Muscle of leg (tissue), 16 donors: ENCODE results near the gene KIF3B. TPM values are rescaled to one million over a fixed set of nuclear protein-coding genes. Genes with fewer than 3 reads are reported as not detected.
A peak's percentile ranks its signal among the peaks of the same experiment; 100 is the strongest.

Experiments used
- DNase-seq: peaks from one replicate; pipeline ENCODE4 v3.0.0; 2013
- H3K27ac ChIP-seq: one replicate; pipeline ENCODE4 v1.5.1; 2013; ENCODE audit warnings: mild to moderate bottlenecking, low read length, control low read depth
- H3K27me3 ChIP-seq: one replicate; pipeline ENCODE4 v1.6.1; 2013; ENCODE audit warnings: low read length; ENCODE audit not compliant: control insufficient read depth, insufficient read depth
- H3K36me3 ChIP-seq: one replicate; pipeline ENCODE4 v1.6.1; 2013; ENCODE audit warnings: low read length; ENCODE audit not compliant: control insufficient read depth, insufficient read depth
- H3K4me1 ChIP-seq: one replicate; pipeline ENCODE4 v1.6.1; 2013; ENCODE audit warnings: low read length; ENCODE audit not compliant: control insufficient read depth, insufficient read depth
- H3K4me3 ChIP-seq: one replicate; pipeline ENCODE4 v1.5.1; 2013; ENCODE audit warnings: low read length, control low read depth
- H3K9me3 ChIP-seq: replicated peaks from 2 replicates; pipeline ENCODE4 v1.6.1; 2013; ENCODE audit warnings: low read depth, low read length; ENCODE audit not compliant: control insufficient read depth
- WGBS: methylation state at CpG from one replicate; pipeline ENCODE4 v1.1.5; 2013; ENCODE audit warnings: missing lambda C conversion rate; ENCODE audit not compliant: insufficient coverage; 5-methylcytosine and 5-hydroxymethylcytosine counted together
- long read RNA-seq, 11 donors: transcript quantifications; one replicate each; lab custom pipeline, GENCODE V29; 2026
- polyA plus RNA-seq, 8 donors: library from polyadenylated mRNA; unstranded; fragments of 120-200 nt; gene quantifications; one replicate each; pipeline versions ENCODE4 v1.2.1 to v1.2.3, GENCODE V29; 2013; ENCODE audit warnings: inconsistent platforms in 1 of 8, low replicate concordance in 1 of 8; ENCODE audit not compliant: insufficient read length in 8 of 8, insufficient read depth in 1 of 8
- total RNA-seq: library from RNA; stranded (reverse); fragments of 120-200 nt; gene quantifications from one replicate; pipeline ENCODE4 v1.2.4, GENCODE V29; 2013

KIF3B gene
- total RNA-seq, result 12.8 TPM
- polyA plus RNA-seq, result 10 to 100 TPM in 7 of 8 donors, 1 to 10 TPM in 1; 9.2 to 20.4 (median 12.7) TPM
- long read RNA-seq, donor 1, result 0 reads
- long read RNA-seq, donor 2, result 0 reads
- long read RNA-seq, donor 3, result 0 reads
- long read RNA-seq, donor 4, result 0 reads
- long read RNA-seq, donor 5, full-length matches to known transcripts, result 2 of 23 reads
- long read RNA-seq, donor 5, partial matches to known transcripts, result 21 of 23 reads
- long read RNA-seq, donor 5, other reads (novel, unspliced or antisense), result 0 of 23 reads
- long read RNA-seq, donor 6, full-length matches to known transcripts, result 1 of 6 reads
- long read RNA-seq, donor 6, partial matches to known transcripts, result 5 of 6 reads
- long read RNA-seq, donor 6, other reads (novel, unspliced or antisense), result 0 of 6 reads
- long read RNA-seq, donor 7, partial matches to known transcripts, result 11 of 11 reads
- long read RNA-seq, donor 7, other reads (novel, unspliced or antisense), result 0 of 11 reads
- long read RNA-seq, donor 8, full-length matches to known transcripts, result 1 of 1 reads
- long read RNA-seq, donor 8, partial matches to known transcripts, result 0 of 1 reads
- long read RNA-seq, donor 8, other reads (novel, unspliced or antisense), result 0 of 1 reads
- long read RNA-seq, donor 9, result 0 reads
- long read RNA-seq, donor 10, result 0 reads
- long read RNA-seq, donor 11, result 0 reads

- H3K27me3 ChIP-seq, result no peaks in the 10 kb centered on the region
- no peaks in the 10 kb centered on the region for H3K36me3 ChIP-seq
- peak within 1 kb of the TSS; percentile 42 for H3K27ac ChIP-seq
- H3K4me3 ChIP-seq, result peak within 1 kb of the TSS; percentile 76
- 3% methylated on average over 52 of the region's 62 CpGs for WGBS
- H3K9me3 ChIP-seq, result no peaks in the 10 kb centered on the region
- peaks cover 20% of the 10 kb centered on the region for H3K4me1 ChIP-seq
- peak; percentile 96 for DNase-seq
These were observed at the start of gene KIF3B for GRCh38 chr20:32277361-32278198. KIF3B (plus strand) TSS chr20:32277651; CDS start chr20:32309778, 32,127 bp downstream.

DNA sequence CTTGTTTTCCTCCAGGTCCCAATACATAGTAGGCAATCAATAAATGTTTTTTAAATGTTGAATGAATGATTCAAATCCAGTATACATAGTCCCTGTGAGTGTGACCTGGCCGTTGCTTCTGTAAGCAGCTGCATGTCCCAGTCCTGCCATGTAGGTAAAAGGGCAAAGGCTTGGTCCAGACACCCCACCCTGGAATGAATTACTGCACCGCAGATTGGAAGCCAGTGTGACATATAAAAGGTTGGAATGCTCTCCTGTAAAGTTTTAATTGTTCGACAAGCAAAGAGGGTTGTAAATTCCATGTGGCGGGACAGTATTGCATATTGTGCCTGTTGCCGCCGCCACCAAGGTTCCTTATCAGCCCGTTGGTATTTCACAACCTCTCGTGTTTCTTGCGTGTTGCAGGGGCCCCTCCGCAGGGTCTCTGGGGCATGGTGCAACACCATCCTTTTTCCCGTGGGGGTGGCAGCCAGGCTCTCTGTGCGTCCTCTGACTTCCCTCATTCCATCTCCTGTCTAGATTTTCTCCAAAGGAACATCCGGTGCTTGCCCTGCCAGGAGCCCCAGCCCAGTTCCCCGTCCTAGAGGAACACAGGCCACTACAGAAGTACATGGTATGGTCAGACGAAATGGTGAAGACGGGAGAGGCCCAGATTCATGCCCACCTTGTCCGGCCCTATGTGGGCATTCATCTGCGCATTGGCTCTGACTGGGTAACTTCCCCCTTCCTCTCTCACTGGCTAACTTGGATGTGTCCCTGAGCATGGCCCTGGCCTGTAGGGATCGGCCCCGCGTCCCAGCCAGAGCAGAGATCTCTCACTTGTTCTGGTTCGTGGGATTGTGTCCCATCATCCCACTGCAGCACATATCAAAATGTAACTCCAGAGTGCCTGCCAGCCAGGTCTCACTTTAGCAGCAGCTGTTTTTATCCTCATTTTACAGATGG lies 49.4 kb upstream of the KIF3B start:
- Histone ChIP-seq H3K27me3 (no peaks in the 10 kb centered on the region), H3K36me3 (peaks cover 64% of the 10 kb centered on the region), H3K4me3 (no peak overlapping the region), H3K9me3 (no peaks in the 10 kb centered on the region), H3K27ac (no peak overlapping the region), H3K4me1 (no peaks in the 10 kb centered on the region)
- no peak for DNase-seq
- 87% methylated on average over 17 of the region's 22 CpGs for WGBS

- no peaks in the 10 kb centered on the region for H3K4me1 ChIP-seq
These were observed 48.2 kb upstream of the KIF3B start for GRCh38 chr20:32229251-32229747.

DNA sequence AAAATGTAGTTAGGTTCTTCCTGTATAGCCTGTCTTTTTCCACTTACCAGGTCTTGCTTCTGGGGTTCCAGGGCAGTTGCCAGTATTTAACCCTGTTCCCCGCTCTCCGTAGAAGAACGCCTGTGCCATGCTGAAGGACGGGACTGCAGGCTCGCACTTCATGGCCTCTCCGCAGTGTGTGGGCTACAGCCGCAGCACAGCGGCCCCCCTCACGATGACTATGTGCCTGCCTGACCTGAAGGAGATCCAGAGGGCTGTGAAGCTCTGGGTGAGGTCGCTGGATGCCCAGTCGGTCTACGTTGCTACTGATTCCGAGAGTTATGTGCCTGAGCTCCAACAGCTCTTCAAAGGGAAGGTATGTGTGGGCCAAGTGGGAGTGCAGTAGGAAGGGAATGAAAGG lies 46.7 kb upstream of the KIF3B start:
- 98% methylated on average over 13 of the region's 13 CpGs for WGBS
- Histone ChIP-seq H3K27me3 (no peaks in the 10 kb centered on the region), H3K4me3 (no peak overlapping the region), H3K27ac (no peak overlapping the region), H3K9me3 (no peaks in the 10 kb centered on the region), H3K4me1 (no peaks in the 10 kb centered on the region), H3K36me3 (peaks cover 69% of the 10 kb centered on the region)
- DNase-seq, result no peak

More at GRCh38 chr20:32229251-32229747, 48.2 kb upstream of the KIF3B start:
- Histone ChIP-seq H3K27ac (no peak overlapping the region), H3K4me3 (no peak overlapping the region), H3K9me3 (no peaks in the 10 kb centered on the region), H3K27me3 (no peaks in the 10 kb centered on the region), H3K36me3 (peaks cover 63% of the 10 kb centered on the region)
- DNase-seq, result no peak
- 81% methylated on average over 2 of the region's 5 CpGs for WGBS

DNA sequence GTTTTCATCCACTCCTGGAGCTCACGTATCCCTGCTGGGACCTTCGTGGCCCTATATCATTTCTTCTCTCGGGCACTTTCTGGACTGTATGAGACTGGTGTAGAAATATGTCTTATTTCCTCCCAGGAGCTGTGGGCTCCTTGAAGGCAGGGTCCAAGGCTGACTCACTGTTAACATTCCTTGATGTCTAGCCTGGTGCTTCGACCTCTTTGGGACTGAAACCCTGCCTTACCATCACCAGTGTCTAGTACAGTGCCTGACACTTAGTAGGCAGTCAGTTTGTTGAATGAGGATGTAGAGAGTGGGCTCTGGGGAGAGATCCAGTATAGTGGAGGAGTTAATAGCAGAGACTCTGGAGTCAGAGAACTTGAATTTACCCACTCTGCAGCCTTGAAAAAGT lies 46.2 kb upstream of the KIF3B start:
- Histone ChIP-seq H3K4me3 (no peak overlapping the region), H3K27me3 (no peaks in the 10 kb centered on the region), H3K36me3 (peaks cover 72% of the 10 kb centered on the region), H3K9me3 (no peaks in the 10 kb centered on the region), H3K4me1 (no peaks in the 10 kb centered on the region), H3K27ac (no peak overlapping the region)
- WGBS, result no CpG with 5 or more reads among the region's 4 CpGs
- no peak for DNase-seq

DNA sequence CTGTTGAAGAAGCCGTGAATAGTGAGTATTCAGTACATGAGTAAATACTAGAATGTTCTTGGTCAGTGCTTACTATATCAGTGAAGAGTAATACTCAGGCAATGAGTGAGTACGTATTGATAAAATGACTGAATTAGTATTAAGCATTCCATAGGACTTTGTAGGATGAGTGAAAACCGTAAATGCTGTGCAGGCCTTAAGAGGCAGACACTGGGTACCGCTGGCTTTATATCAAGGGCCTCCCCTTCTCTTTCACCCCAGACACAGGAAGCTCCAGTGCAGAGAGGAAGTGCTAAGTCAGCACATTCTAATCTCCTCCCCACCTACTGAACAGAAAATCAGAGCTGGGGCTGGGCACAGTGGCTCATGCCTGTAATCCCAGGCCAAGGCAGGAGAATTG lies 45.6 kb upstream of the KIF3B start:
- no peaks in the 10 kb centered on the region for H3K9me3 ChIP-seq
- no peaks in the 10 kb centered on the region for H3K27me3 ChIP-seq
- H3K36me3 ChIP-seq, result peaks cover 77% of the 10 kb centered on the region
- H3K4me3 ChIP-seq, result no peak overlapping the region
- WGBS, result 79% methylated on average over 2 of the region's 4 CpGs
- no peaks in the 10 kb centered on the region for H3K4me1 ChIP-seq
- H3K27ac ChIP-seq, result no peak overlapping the region
- DNase-seq, result peak; percentile 41

DNA sequence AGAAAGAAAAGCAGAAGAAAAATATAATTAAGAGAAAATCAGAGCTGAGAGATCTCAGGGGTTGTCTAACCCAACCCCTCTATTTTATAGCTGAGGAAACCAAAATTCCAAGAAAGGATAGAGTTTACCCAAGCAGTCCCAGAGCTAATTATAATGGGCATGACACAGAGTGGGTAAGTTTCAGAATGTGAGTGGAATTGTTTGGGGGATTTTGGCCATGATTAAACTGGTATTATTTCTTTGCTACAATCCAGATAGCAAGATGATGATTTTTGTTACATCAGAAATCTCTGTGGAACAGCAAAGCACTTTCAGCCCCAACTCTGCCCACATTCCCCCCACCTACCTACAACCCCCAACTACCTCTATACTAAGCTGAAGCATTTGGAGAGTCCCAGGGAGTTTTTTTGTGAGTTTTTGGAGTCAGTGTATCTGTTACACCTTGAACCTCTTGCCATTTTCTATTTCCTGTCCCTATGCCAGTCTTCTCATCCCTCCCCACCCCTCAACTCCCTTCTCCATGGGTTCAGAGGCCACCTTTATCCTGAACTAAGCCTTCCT lies 45.0 kb upstream of the KIF3B start:
- Histone ChIP-seq H3K27me3 (no peaks in the 10 kb centered on the region), H3K27ac (no peak overlapping the region), H3K4me3 (no peak overlapping the region), H3K4me1 (no peaks in the 10 kb centered on the region), H3K9me3 (no peaks in the 10 kb centered on the region), H3K36me3 (peaks cover 77% of the 10 kb centered on the region)
- DNase-seq, result no peak

DNA sequence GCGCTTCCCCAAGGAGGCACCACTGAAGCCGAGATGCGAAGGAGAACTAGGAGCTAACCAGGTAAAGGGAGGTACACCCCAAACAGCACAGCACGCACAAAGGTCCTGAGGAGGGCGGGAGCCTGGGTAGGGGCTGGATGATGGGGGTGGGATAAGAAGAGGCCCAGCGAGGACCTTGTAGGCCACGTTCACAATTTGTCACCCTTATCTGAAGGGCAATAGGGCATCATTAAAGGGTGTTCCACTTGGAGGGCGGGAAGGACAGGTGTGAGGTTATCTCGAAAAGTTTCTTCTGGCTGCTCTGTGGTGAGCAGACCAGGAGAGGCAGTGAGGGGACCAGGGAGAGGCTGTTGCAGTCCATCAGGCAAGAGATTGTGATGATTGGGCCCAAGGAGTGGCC lies 44.2 kb upstream of the KIF3B start:
- peaks cover 69% of the 10 kb centered on the region for H3K36me3 ChIP-seq
- no peaks in the 10 kb centered on the region for H3K9me3 ChIP-seq
- no peak for DNase-seq
- H3K4me3 ChIP-seq, result no peak overlapping the region
- no peaks in the 10 kb centered on the region for H3K4me1 ChIP-seq
- WGBS, result 93% methylated on average over 9 of the region's 9 CpGs
- H3K27me3 ChIP-seq, result no peaks in the 10 kb centered on the region
- H3K27ac ChIP-seq, result no peak overlapping the region
